Hematopoietic multipotent progenitor cell treated with erythropoietin and hydrocortisone succinate and interleukin-3 and kit ligand, for 8 days (in vitro differentiated cells): ENCODE results near the gene DUSP21.
"Not testable (repeated sequence)": the region's sequence is repeated elsewhere in the genome, so short reads cannot be mapped to it uniquely, and the experiment has no call there.

ENCODE experiments used
- DNase-seq: peaks from one replicate; pipeline ENCODE4 v3.0.0-alpha.2; 2015

Gene DUSP21

DNA sequence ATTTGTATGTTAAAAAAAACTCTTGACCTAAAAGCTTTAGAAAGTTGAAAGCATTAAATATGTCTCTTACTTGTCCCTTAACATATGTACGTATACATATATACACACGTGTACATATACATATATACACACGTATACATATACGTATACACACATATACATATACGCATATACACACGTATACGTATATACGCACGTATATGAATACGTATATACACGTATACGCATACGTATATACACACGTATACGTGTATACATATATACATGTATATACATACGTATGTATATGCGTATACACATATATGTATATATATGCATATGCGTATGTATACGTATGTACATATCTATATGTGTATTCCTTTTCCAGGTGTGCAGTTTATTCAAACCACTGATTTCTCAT lies 32.9 kb downstream of the DUSP21 start:
- DNase-seq = no peak

DNA sequence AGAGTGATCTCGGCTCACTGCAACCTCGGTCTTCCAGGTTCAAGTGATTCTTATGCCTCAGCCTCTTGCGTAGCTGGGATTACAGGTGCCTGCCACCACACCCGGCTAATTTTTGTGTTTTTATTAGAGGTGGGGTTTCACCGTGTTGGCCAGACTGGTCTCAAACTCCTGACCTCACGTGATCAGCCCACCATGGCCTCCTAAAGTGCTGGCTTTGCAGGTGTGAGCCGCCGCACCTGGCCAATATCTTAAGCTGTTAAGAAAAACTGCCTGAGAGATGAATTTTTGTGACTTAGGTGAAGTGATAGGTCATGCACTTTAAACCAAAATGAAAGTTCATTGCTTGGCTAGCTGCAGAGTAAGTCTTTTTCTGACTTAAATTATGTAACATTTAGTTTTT lies 35.0 kb downstream of the DUSP21 start:
- DNase-seq = no peak

DNA sequence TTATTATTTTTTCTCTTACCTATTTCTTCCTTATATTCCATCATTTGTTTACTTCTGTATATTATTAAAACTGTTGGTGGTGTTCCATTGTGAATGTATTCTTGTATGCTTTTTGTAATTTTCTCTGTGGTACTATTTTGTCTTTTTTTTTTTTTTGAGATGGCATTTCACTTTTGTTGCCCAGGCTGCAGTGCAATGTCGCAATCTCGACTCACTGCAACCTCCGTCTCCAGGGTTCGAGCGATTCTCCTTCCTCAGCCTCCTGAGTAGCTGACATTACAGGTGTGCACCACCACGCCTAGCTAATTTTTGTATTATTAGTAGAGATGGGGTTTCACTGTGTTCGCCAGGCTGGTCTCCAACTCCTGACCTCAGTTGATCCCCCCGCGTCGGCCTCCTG lies 37.7 kb downstream of the DUSP21 start:
- DNase-seq = no peak

DNA sequence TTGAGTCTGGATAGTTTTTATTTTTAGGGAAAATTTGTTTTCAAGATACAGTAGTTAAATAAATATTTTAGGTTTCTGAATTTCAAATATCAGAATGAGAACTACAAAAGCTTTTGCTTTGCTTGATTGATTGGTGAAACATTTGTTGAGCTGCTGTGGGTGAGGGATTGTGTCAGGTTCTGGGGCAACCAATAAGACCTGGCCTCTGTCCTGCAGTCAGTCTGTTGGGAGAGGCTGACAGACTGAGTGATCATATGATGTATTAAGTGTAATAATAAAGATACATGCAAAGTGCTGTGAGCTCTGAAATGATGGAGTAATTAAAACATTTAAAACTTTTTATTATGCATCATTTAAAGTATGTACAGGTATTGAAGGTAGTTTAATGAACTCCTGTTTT lies 38.8 kb downstream of the DUSP21 start:
- DNase-seq = no peak

DNA sequence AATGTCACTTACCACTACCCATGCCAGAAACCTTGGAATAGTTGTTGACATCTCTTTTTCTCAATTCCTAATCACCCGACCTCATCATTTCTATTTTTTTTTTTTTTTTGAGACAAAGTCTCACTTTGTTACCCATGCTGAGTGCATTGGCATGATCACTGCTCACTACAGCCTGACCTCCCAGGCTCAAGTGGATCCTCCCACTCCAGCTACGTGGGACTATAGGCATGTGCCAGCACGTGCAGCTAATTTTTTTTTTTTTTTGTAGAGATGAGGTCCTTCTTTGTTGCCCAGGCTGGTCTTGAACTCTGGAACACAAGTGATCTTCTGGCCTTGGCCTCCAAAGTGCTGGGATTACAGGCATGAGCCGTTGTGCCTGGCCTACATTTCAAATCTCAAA lies 41.1 kb downstream of the DUSP21 start:
- DNase-seq = no peak

DNA sequence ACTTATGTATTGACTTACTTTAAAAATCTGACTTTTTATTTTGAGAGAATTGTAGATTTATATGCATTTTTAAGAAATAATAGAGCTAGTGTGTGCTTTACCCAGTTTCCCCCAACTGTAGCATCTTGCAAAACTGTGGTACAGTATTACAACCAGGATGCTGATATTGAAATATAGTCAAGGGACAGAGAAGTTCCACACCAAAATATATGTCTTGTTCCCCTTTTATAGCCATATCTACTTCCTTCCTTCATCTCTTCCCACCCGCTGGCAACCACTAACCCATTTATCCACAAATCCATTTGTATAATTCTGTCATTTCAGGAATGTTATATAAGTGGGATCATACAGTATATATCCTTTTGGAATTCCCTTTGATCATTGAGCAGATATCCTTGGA lies 46.0 kb downstream of the DUSP21 start:
- no peak for DNase-seq

DNA sequence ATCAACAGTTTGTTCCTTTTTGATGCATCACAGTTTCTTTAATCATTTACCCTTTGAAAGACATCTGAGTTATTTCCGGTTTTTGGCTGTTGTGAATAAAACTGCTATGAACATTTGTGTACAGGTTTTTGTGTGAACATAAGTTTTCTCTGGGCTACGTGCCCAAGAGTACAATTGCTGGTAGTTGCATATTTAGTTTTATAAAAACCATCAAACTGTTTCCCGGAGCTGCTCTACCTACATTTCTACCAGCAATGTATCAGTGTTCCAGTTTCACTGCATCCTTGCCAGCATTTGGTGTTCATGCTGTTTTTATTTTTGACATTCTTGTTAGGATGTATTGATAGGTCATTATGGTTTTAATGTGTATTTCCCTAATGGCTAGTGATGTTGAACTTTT lies 46.4 kb downstream of the DUSP21 start:
- DNase-seq = no peak

DNA sequence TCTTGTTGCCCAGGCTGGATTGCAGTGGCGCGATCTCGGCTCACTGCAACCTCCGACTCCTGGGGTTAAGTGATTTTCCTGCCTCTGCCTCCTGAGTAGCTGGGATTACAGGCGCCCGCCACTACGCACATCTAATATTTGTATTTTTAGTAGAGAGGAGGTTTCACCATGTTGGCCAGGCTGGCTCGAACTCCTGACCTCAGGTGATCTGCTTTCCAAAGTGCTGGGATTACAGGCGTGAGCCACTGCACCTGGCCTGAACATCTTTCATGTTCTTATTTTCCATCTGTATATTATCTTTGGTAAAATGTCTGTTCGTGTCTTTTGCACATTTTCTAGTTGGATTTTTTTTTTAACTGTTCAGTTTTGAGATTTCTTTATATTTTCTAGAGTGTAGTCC lies 46.9 kb downstream of the DUSP21 start:
- not testable (repeated sequence) for DNase-seq

DNA sequence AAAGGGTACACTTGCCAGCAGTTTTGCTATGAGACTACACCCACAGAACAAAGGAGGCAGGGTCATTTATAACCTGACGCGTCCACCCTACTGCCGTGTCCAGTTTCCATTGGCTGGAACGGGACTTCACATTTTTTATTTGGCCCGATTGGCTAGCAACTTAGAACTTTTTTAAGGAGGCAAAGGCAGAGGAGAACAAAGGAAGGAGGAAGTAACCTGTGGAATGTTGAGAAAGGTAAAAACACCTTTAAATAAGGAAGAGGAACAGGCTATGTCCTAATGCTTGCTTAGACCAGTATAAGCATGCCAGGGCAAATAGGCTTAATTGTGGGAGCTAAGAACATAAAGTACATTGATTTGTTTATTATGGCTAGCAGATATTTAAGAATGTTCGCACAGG lies 47.8 kb downstream of the DUSP21 start:
- DNase-seq = no peak
